Stimulated activated CD4-positive, alpha-beta T cell treated with anti-CD3 and anti-CD28 coated beads, TNF-alpha, amount 100 ng/mL, for 4 hours (primary cell): ENCODE measurements around the gene CENPH.
"Not testable (repeated sequence)": the region's sequence is repeated elsewhere in the genome, so short reads cannot be mapped to it uniquely, and the experiment has no call there.

Experiments
- DNase-seq, 3 experiments: peaks; one replicate each; pipeline ENCODE4 v3.0.0-alpha.2; 2020; ENCODE audit warnings: low read depth in 3 of 3

Gene CENPH

DNA sequence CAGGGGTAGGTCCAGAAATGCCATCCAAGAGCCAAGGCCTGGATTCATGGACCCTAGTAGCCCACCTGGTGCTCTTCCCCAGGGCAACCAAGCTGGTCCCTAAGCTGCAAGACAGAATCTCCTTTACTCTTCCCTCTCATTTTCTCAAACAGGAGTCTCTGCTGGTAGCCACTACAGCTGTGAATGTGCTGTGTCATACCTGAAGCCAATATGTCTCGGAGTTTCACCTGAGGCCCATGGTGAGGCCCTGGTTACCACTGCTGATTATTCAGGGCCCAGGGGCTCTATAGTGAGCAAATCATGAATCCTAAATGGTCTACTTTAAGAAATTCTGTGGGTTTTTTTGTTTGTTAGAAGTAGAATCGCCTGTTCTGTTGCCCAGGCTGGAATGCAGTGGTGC is 61.2 kb downstream of the CENPH start:
- no peak for DNase-seq

- no peak for DNase-seq
Measured at GRCh38 chr5:69252437-69252836, 63.1 kb downstream of the CENPH start.

DNA sequence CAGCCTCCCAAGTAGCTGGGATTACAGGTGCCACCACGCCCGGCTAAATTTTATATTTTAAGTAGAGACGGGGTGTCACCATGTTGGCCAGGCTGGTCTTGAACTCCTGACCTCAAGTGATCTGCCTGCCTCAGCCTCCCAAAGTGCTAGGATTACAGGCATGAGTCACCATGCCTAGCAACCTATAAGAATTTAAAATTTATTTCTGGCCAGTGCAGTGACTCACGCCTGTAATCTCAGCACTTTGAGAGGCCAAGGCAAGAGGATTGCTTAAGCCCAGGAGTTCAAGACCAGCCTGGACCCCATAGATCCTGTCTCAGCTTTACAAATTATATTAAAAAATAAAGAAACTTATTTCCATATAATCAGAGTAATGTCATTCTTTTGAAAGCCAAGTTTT is 66.6 kb downstream of the CENPH start:
- not testable (repeated sequence) for DNase-seq

DNA sequence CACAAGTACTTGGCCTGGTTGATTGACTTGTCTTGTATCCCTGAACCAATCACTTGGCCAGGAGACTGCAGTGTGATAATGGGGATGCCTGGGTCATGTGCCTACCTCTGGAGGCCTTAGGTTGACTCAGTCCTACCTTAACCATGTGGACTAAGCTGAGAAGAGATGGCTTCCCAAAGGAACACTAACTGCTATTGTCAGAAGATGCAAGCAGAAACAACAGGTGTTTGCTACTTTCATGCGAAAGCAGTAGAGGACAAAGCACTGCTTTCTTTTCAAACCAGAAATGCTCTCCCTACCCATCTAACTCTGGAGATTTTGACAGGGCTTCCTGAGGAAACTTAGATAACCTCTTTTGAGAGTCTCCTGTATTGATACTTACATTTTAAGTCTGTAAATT is 68.2 kb downstream of the CENPH start:
- no peak for DNase-seq
